Fibroblast of upper back skin (primary cell): ENCODE data around the gene GABRP.
"Not testable (repeated sequence)": the region's sequence is repeated elsewhere in the genome, so short reads cannot be mapped to it uniquely, and the experiment has no call there.

Experiments used
- DNase-seq: peaks from one replicate; pipeline ENCODE4 v3.0.0-alpha.2; 2013

GABRP gene

GRCh38 chr5:170783498-170784247, at the start of gene GABRP:
Gene GABRP (plus strand): TSS chr5:170783725. CDS start chr5:170788616, 4,891 bp downstream.
- no peak for DNase-seq

- no peak for DNase-seq
Observed at GRCh38 chr5:170736966-170737365, 46.6 kb upstream of the GABRP start.

GRCh38 chr5:170737591-170737990, 45.9 kb upstream of the GABRP start:
- no peak for DNase-seq

GRCh38 chr5:170738840-170739239, 44.7 kb upstream of the GABRP start:
- no peak for DNase-seq

- DNase-seq: no peak
Observed at GRCh38 chr5:170739446-170739845, 44.1 kb upstream of the GABRP start.

- no peak for DNase-seq
Observed at GRCh38 chr5:170740551-170741205, 42.8 kb upstream of the GABRP start.

- DNase-seq: no peak
Observed at GRCh38 chr5:170741801-170742200, 41.7 kb upstream of the GABRP start.

- DNase-seq: no peak
Observed at GRCh38 chr5:170743876-170744212, 39.7 kb upstream of the GABRP start.

- no peak for DNase-seq
Observed at GRCh38 chr5:170745481-170746071, 37.9 kb upstream of the GABRP start.

- no peak for DNase-seq
Observed at GRCh38 chr5:170746075-170746960, 37.2 kb upstream of the GABRP start.

GRCh38 chr5:170746961-170747340, 36.6 kb upstream of the GABRP start:
- no peak for DNase-seq

- no peak for DNase-seq
Observed at GRCh38 chr5:170747357-170747756, 36.2 kb upstream of the GABRP start.

GRCh38 chr5:170747851-170748250, 35.7 kb upstream of the GABRP start:
- no peak for DNase-seq

GRCh38 chr5:170748951-170749471, 34.5 kb upstream of the GABRP start:
- no peak for DNase-seq

GRCh38 chr5:170749911-170750431, 33.6 kb upstream of the GABRP start:
- DNase-seq: no peak

- DNase-seq: no peak
Observed at GRCh38 chr5:170750791-170751190, 32.7 kb upstream of the GABRP start.

- DNase-seq: no peak
Observed at GRCh38 chr5:170751631-170752030, 31.9 kb upstream of the GABRP start.

- DNase-seq: no peak
Observed at GRCh38 chr5:170752257-170753215, 31.0 kb upstream of the GABRP start.

- DNase-seq: no peak
Observed at GRCh38 chr5:170753311-170753710, 30.2 kb upstream of the GABRP start.

GRCh38 chr5:170754508-170754907, 29.0 kb upstream of the GABRP start:
- DNase-seq: not testable (repeated sequence)

- DNase-seq: no peak
Observed at GRCh38 chr5:170755679-170756456, 27.7 kb upstream of the GABRP start.
